HepG2 (cell line): ENCODE data around the gene PI3. TPM values are rescaled to one million over a fixed set of nuclear protein-coding genes. Genes with fewer than 3 reads are reported as not detected.

Source experiments
- ATAC-seq: fragments of 200-7000 bp; cut with Tn5 transposase; 3 replicates; pipeline ENCODE4 v1.9.1; 2020; ENCODE audit warnings: mild to moderate bottlenecking, moderate library complexity
- Bru-seq: library from RNA; stranded (reverse); fragments of 400-500 nt; gene quantifications from one replicate; lab custom pipeline; 2021; lab: Mats Ljungman, UMichigan
- BruChase-seq, 2 experiments: library from RNA; stranded (reverse); fragments of 400-500 nt; gene quantifications; one replicate each; lab custom pipeline; 2021; lab: Mats Ljungman, UMichigan
- BruUV-seq: library from RNA; stranded (reverse); fragments of 400-500 nt; replicated peaks from 2 replicates; lab custom pipeline; 2021; lab: Mats Ljungman, UMichigan
- CTCF ChIA-PET: fragments of 300-600 bp; formaldehyde crosslinking; extraction: SDS; loops from one replicate; lab custom pipeline; 2021; ENCODE audit warnings: low total read pairs, inconsistent platforms, low intra/inter-chr PET ratio; lab: Yijun Ruan, JAX
- POLR2A ChIA-PET: fragments of 350-600 bp; sonication (Branson Sonifier 250); formaldehyde crosslinking; loops from one replicate; lab custom pipeline; 2020; ENCODE audit warnings: antibody characterized with exemption, inconsistent platforms; lab: Yijun Ruan, JAX
- DNase-seq: peaks from one replicate; pipeline ENCODE4 v3.0.0-alpha.2; 2015; ENCODE audit warnings: low spot score
- FAIRE-seq: peaks from 3 replicates; lab custom pipeline; 2011; peaks lifted over from hg19 to GRCh38; lab: Jason Lieb, UNC
- H2AFZ ChIP-seq: one replicate; pipeline ENCODE4 v1.6.1; 2011; ENCODE audit warnings: low read length, inconsistent platforms
- H3K27ac ChIP-seq: fragments of 300-600 bp; 3 replicates; pipeline ENCODE4 v1.8.0; 2011; ENCODE audit warnings: mixed run types, mild to moderate bottlenecking, mixed read lengths, low read length, inconsistent platforms; ENCODE audit not compliant: insufficient read depth; ENCODE audit errors: extremely low read length
- H3K27me3 ChIP-seq, 2 experiments: fragments of 200-600 bp in 1 of 2; 2 replicates in 1 of 2; 3 replicates in 1 of 2; pipeline versions ENCODE4 v1.6.0 to v1.8.0; 2011; ENCODE audit warnings: low read length in 2 of 2, mild to moderate bottlenecking in 2 of 2, moderate library complexity in 2 of 2, inconsistent platforms in 1 of 2; ENCODE audit not compliant: insufficient read depth in 2 of 2, control insufficient read depth in 1 of 2
- H3K36me3 ChIP-seq, 2 experiments: fragments of 200-600 bp in 1 of 2; replicated peaks in 1 of 2; 2 replicates in 1 of 2; 3 replicates in 1 of 2; pipeline versions ENCODE4 v1.5.1 to v1.8.0; 2011; ENCODE audit warnings: low read length in 2 of 2, inconsistent platforms in 1 of 2; ENCODE audit not compliant: insufficient read depth in 2 of 2, control insufficient read depth in 1 of 2
- H3K4me1 ChIP-seq: 2 replicates; pipeline ENCODE4 v1.5.1; 2012; ENCODE audit warnings: low read length, inconsistent platforms; ENCODE audit not compliant: insufficient read depth
- H3K4me2 ChIP-seq: 2 replicates; pipeline ENCODE4 v1.6.0; 2011; ENCODE audit warnings: low read depth, low read length, inconsistent platforms
- H3K4me3 ChIP-seq, 3 experiments: fragments of 200-600 bp in 1 of 3; sonication (generic), shearing (Covaris generic) in 1 of 3; replicated peaks in 1 of 3; 2 replicates each; pipeline ENCODE4 v1.5.1; 2011 to 2016; ENCODE audit warnings: low read length in 3 of 3, inconsistent platforms in 2 of 3, low read depth in 2 of 3, mild to moderate bottlenecking in 2 of 3, control low read depth in 1 of 3, mixed read lengths in 1 of 3; ENCODE audit not compliant: insufficient read depth in 1 of 3
- H3K79me2 ChIP-seq: one replicate; pipeline ENCODE4 v1.6.1; 2011; ENCODE audit warnings: low read length, inconsistent platforms; ENCODE audit not compliant: insufficient read depth
- H3K9ac ChIP-seq: 2 replicates; pipeline ENCODE4 v1.6.0; 2011; ENCODE audit warnings: mild to moderate bottlenecking, low read depth, low read length, inconsistent platforms; ENCODE audit not compliant: insufficient read depth
- H3K9me3 ChIP-seq: 2 replicates; pipeline ENCODE4 v1.5.1; 2012; ENCODE audit warnings: mild to moderate bottlenecking, low read length
- H4K20me1 ChIP-seq: 2 replicates; pipeline ENCODE4 v1.6.0; 2011; ENCODE audit warnings: inconsistent platforms, mild to moderate bottlenecking, low read length, moderate library complexity; ENCODE audit not compliant: insufficient read depth
- ARNT2 ChIP-seq: sonication (generic); formaldehyde crosslinking; IDR thresholded peaks from 2 replicates; pipeline ENCODE4 v1.8.0; 2022; ENCODE audit warnings: mild to moderate bottlenecking, low read depth, missing genetic modification reagents, moderate library complexity
- FIP1L1 ChIP-seq: fragments of 200-400 bp; formaldehyde crosslinking; IDR thresholded peaks from 2 replicates; pipeline ENCODE4 v1.6.1; 2018; ENCODE audit warnings: low read depth, mild to moderate bottlenecking, low read length, moderate library complexity, borderline replicate concordance; ENCODE audit not compliant: insufficient read depth
- HBP1 ChIP-seq: IDR thresholded peaks from 2 replicates; pipeline ENCODE4 v1.6.1; 2016; ENCODE audit warnings: low read depth, control low read depth
- MATR3 ChIP-seq: sonication (generic); formaldehyde crosslinking; IDR thresholded peaks from 2 replicates; pipeline ENCODE4 v1.4.0; 2020; ENCODE audit warnings: missing genetic modification reagents
- NFYC ChIP-seq: IDR thresholded peaks from 2 replicates; pipeline ENCODE4 v1.6.1; 2016; ENCODE audit warnings: missing genetic modification reagents, missing compliant biosample characterization
- NR2F6 ChIP-seq, 2 experiments: IDR thresholded peaks; 2 replicates each; pipeline ENCODE4 v1.6.1; 2016; ENCODE audit warnings: antibody characterized with exemption in 1 of 2, mild to moderate bottlenecking in 1 of 2
- PHF21A ChIP-seq: sonication (generic); formaldehyde crosslinking; IDR thresholded peaks from 2 replicates; pipeline ENCODE4 v1.5.0; 2020; ENCODE audit warnings: mild to moderate bottlenecking, missing genetic modification reagents
- TEAD3 ChIP-seq: optimal IDR thresholded peaks from 2 replicates; pipeline ENCODE3; 2016; ENCODE audit warnings: borderline replicate concordance
- WIZ ChIP-seq: sonication (generic); formaldehyde crosslinking; IDR thresholded peaks from 2 replicates; pipeline ENCODE4 v1.5.1; 2020; ENCODE audit warnings: mild to moderate bottlenecking, missing genetic modification reagents
- ZNF225 ChIP-seq: sonication (generic); formaldehyde crosslinking; IDR thresholded peaks from 2 replicates; pipeline ENCODE4 v1.4.0; 2020; ENCODE audit warnings: mild to moderate bottlenecking, missing genetic modification reagents
- ZNF263 ChIP-seq: sonication (generic); formaldehyde crosslinking; IDR thresholded peaks from 2 replicates; pipeline ENCODE4 v1.4.0; 2020; ENCODE audit warnings: missing genetic modification reagents
- ZNF292 ChIP-seq: sonication (generic); formaldehyde crosslinking; IDR thresholded peaks from 2 replicates; pipeline ENCODE4 v1.8.1; 2022; ENCODE audit warnings: mild to moderate bottlenecking, low read depth, missing genetic modification reagents, borderline replicate concordance
- WGBS: methylation state at CpG from one replicate; pipeline ENCODE4 v1.1.6; 2017; ENCODE audit warnings: low lambda C conversion rate; 5-methylcytosine and 5-hydroxymethylcytosine counted together
- in situ Hi-C: cut with HindIII; loops from 2 replicates; pipeline ENCODE4 v1.10.0; 2017; ENCODE audit warnings: low pct_unique_long_range_greater_than_20kb; ENCODE audit not compliant: extremely low pct_ligation_motif_present
- intact Hi-C: fragments of 100-400 bp; cut with micrococcal nuclease; formaldehyde crosslinking; loops from one replicate; pipeline ENCODE4 v1.10.0; 2022; ENCODE audit not compliant: unreplicated experiment
- long read RNA-seq, 2 experiments: library from RNA in 1 of 2; library from polyadenylated mRNA in 1 of 2; stranded (forward) in 1 of 2; unstranded in 1 of 2; transcript quantifications; one replicate each; pipeline ENCODE4 v2.0.0, GENCODE V29; 2019 to 2022
- polyA minus RNA-seq, 3 experiments: library from RNA; depleted of rRNA, polyadenylated mRNA; stranded (reverse); fragments of >200 nt; gene quantifications; 2 replicates each; pipeline ENCODE4 v1.2.3, GENCODE V29; 2011; ENCODE audit warnings: low replicate concordance in 1 of 3
- polyA plus RNA-seq, 8 experiments: library from polyadenylated mRNA; depleted of rRNA in 3 of 8; stranded (reverse) in 7 of 8; unstranded in 1 of 8; fragments of >200 nt; fragmentation: Illumina TruSeq in 4 of 8; extraction: Trizol in 4 of 8; gene quantifications; 2 replicates each; pipeline versions ENCODE4 v1.2.1 to v1.2.3, GENCODE V29; 2011 to 2016; ENCODE audit warnings: low read depth in 4 of 8, missing spikeins in 1 of 8, mixed read lengths in 1 of 8; ENCODE audit not compliant: insufficient read depth in 1 of 8
- total RNA-seq, 5 experiments: library from RNA; depleted of rRNA; stranded (reverse); fragments of >200 nt; fragmentation: Illumina TruSeq; extraction: Trizol; gene quantifications; 2 replicates each; pipeline ENCODE4 v1.2.3, GENCODE V29; 2016; ENCODE audit warnings: low read depth in 1 of 5
- TF ChIP-seq, protein P1 (sequence below): sonication (generic); formaldehyde crosslinking; IDR thresholded peaks from 2 replicates; pipeline ENCODE4 v1.4.0; 2020; ENCODE audit warnings: missing genetic modification reagents, mild to moderate bottlenecking, borderline replicate concordance
- TF ChIP-seq, protein P2 (sequence below): fragments of 450-650 bp; IDR thresholded peaks from 2 replicates; pipeline ENCODE4 v1.6.1; 2017

The PI3 gene
- total RNA-seq (2016; rRNA removed; fragmentation: Illumina TruSeq; extraction: Trizol) (0.22 TPM in 1 of 2 replicates, not detected in the other), polyA plus RNA-seq (2011; rRNA removed) (not detected in 2 replicates), polyA minus RNA-seq (2011; rRNA and poly(A)+ RNA removed; ENCODE audit: low replicate concordance) (30.8 TPM in 1 of 2 replicates, not detected in the other), Bru-seq, nascent RNA (percentile 19 among the genes with signal in this experiment), BruChase-seq, experiment 1, labeled RNA remaining after a 6-hour chase (not detected), BruChase-seq, experiment 2, labeled RNA remaining after a 2-hour chase (percentile 26 among the genes with signal in this experiment)
- total RNA-seq (2016; cell fraction: cytosol; rRNA removed; fragmentation: Illumina TruSeq; extraction: Trizol; ENCODE audit: low read depth): not detected in 2 replicates
- not detected in 2 replicates for total RNA-seq (2016; cell fraction: insoluble cytoplasmic fraction; rRNA removed; fragmentation: Illumina TruSeq; extraction: Trizol)
- not detected in 2 replicates for total RNA-seq (2016; cell fraction: membrane; rRNA removed; fragmentation: Illumina TruSeq; extraction: Trizol)
- not detected in 2 replicates for total RNA-seq (2016; cell fraction: nucleus; rRNA removed; fragmentation: Illumina TruSeq; extraction: Trizol)
- 0.15 TPM in 1 of 2 replicates, not detected in the other for polyA plus RNA-seq (2011; cell fraction: cytosol; rRNA removed)
- polyA plus RNA-seq (2011; cell fraction: nucleus; rRNA removed): not detected in 2 replicates
- not detected in 2 replicates for polyA plus RNA-seq (2012)
- polyA plus RNA-seq (2016; cell fraction: cytosol; fragmentation: Illumina TruSeq; extraction: Trizol; ENCODE audit: low read depth): 0.35 and 0.36 TPM in 2 replicates
- polyA plus RNA-seq (2016; cell fraction: insoluble cytoplasmic fraction; fragmentation: Illumina TruSeq; extraction: Trizol; ENCODE audit: low read depth): not detected in 2 replicates
- not detected in 2 replicates for polyA plus RNA-seq (2016; cell fraction: membrane; fragmentation: Illumina TruSeq; extraction: Trizol; ENCODE audit: low read depth)
- polyA plus RNA-seq (2016; cell fraction: nucleus; fragmentation: Illumina TruSeq; extraction: Trizol; ENCODE audit: insufficient read depth, low read depth): not detected in 2 replicates
- not detected in 2 replicates for polyA minus RNA-seq (2011; cell fraction: cytosol; rRNA and poly(A)+ RNA removed)
- 0.90 TPM in 1 of 2 replicates, not detected in the other for polyA minus RNA-seq (2011; cell fraction: nucleus; rRNA and poly(A)+ RNA removed)
- long read RNA-seq, experiment 1: 0 reads
- long read RNA-seq, experiment 2: 0 reads

- no peak for FAIRE-seq
- ATAC-seq: peak; percentile 74
- TF ChIP-seq TEAD3 (CRISPR knock-in tag) (peak; percentile 36), ZNF225 (CRISPR knock-in tag) (no peak), HBP1 (no peak), FIP1L1 (no peak), ZNF263 (CRISPR knock-in tag) (peak; percentile 66), NFYC (no peak), ZNF292 (CRISPR knock-in tag) (no peak), PHF21A (CRISPR knock-in tag) (no peak), ARNT2 (CRISPR knock-in tag) (no peak), WIZ (CRISPR knock-in tag) (peak; percentile 50; the same call in 1 of the 2 replicates), NR2F6 (IDR thresholded peaks at IDR 0.05) (0 out of 2 replicates have a peak, but pooled peaks have one; percentile 13), NR2F6 (CRISPR knock-in tag; IDR thresholded peaks at IDR 0.05) (no peak), MATR3 (CRISPR knock-in tag) (no peak)
- TF ChIP-seq, protein P1, sequence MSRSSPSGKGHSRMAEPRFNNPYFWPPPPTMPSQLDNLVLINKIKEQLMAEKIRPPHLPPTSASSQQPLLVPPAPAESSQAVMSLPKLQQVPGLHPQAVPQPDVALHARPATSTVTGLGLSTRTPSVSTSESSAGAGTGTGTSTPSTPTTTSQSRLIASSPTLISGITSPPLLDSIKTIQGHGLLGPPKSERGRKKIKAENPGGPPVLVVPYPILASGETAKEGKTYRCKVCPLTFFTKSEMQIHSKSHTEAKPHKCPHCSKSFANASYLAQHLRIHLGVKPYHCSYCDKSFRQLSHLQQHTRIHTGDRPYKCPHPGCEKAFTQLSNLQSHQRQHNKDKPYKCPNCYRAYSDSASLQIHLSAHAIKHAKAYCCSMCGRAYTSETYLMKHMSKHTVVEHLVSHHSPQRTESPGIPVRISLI (CRISPR knock-in tag): no peak
- TF ChIP-seq, protein P2, sequence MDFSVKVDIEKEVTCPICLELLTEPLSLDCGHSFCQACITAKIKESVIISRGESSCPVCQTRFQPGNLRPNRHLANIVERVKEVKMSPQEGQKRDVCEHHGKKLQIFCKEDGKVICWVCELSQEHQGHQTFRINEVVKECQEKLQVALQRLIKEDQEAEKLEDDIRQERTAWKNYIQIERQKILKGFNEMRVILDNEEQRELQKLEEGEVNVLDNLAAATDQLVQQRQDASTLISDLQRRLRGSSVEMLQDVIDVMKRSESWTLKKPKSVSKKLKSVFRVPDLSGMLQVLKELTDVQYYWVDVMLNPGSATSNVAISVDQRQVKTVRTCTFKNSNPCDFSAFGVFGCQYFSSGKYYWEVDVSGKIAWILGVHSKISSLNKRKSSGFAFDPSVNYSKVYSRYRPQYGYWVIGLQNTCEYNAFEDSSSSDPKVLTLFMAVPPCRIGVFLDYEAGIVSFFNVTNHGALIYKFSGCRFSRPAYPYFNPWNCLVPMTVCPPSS: no peak
These were observed at the start of gene PI3 for GRCh38 chr20:45174434-45175364. Gene PI3, plus strand, starts transcription at chr20:45174902. Its CDS starts 21 bp downstream, at chr20:45174923.

More at GRCh38 chr20:45174434-45175364, at the start of gene PI3:
- Histone ChIP-seq H3K27me3 (peaks cover 0 to 15% of the 10 kb centered on the region in 2 experiments; a peak in 1 of 5 replicates), H3K4me1 (peaks cover 10% of the 10 kb centered on the region), H3K4me2 (peak within 1 kb of the TSS; percentile 5; the same call in 1 of the 2 replicates), H4K20me1 (no peaks in the 10 kb centered on the region), H3K4me3 (no peak within 1 kb of the TSS), H3K9me3 (no peaks in the 10 kb centered on the region), H3K36me3 (no peaks in the 10 kb centered on the region), H3K79me2 (no peaks in the 10 kb centered on the region), H2AFZ (no peak within 1 kb of the TSS), H3K27ac (no peak within 1 kb of the TSS), H3K9ac (no peak within 1 kb of the TSS)
- CTCF ChIA-PET: no interaction called here
- DNase-seq: peak; percentile 38
- BruUV-seq: no TSS peak
- in situ Hi-C loops (no loop called here), intact Hi-C loops (no loop called here)
- POLR2A ChIA-PET: interaction anchor here (0.6 kb wide), 1 partner anchor 162 kb away, joined by 5 read pairs; no protein-coding TSS in a partner anchor
- 1% methylated on average over 8 of the region's 8 CpGs for WGBS
